Lower lobe of right lung (tissue), 2 donors: ENCODE results near the gene MLLT6. TPM values are rescaled to one million over a fixed set of nuclear protein-coding genes. Genes with fewer than 3 reads are reported as not detected.
A peak's percentile ranks its signal among the peaks of the same experiment; 100 is the strongest.

Experiments
- ATAC-seq, 2 donors: fragments of 200-7000 bp; cut with Tn5 transposase; one replicate each; pipeline ENCODE4 v1.9.1; 2020 to 2022; ENCODE audit warnings: mild to moderate bottlenecking in 2 of 2, moderate library complexity in 2 of 2
- DNase-seq: peaks from one replicate; pipeline ENCODE4 v3.0.0-alpha.2; 2020
- H3K27ac ChIP-seq: fragments of 200-600 bp; one replicate; pipeline ENCODE4 v1.8.0; 2022
- H3K27me3 ChIP-seq: fragments of 200-600 bp; one replicate; pipeline ENCODE4 v1.8.0; 2022; ENCODE audit warnings: low read depth
- H3K36me3 ChIP-seq: fragments of 200-600 bp; one replicate; pipeline ENCODE4 v1.8.0; 2022; ENCODE audit warnings: mild to moderate bottlenecking
- H3K4me1 ChIP-seq: fragments of 200-600 bp; one replicate; pipeline ENCODE4 v1.8.0; 2022
- H3K4me3 ChIP-seq: fragments of 200-600 bp; one replicate; pipeline ENCODE4 v1.8.0; 2022; ENCODE audit warnings: mild to moderate bottlenecking
- H3K9me3 ChIP-seq: fragments of 200-600 bp; one replicate; pipeline ENCODE4 v1.8.0; 2022
- CTCF ChIP-seq: fragments of 200-600 bp; IDR thresholded peaks from one replicate; pipeline ENCODE4 v1.8.0; 2022; ENCODE audit warnings: antibody characterized with exemption, mild to moderate bottlenecking
- intact Hi-C: fragments of 100-400 bp; cut with DNase I; formaldehyde crosslinking; loops from one replicate; pipeline ENCODE4 v1.11.0; 2022
- total RNA-seq: library from RNA; stranded (reverse); fragmentation: NEBNext Ultra II Directional; extraction: Animal tissue kit (Norgen Biotek cat#: 25700); gene quantifications from one replicate; pipeline ENCODE4 v1.2.1, GENCODE V29; 2021
- donor health status: DM: no; HTN: yes; CAD: no; lungs with severe emphysema.

The MLLT6 gene
- total RNA-seq, 1 donor from 2014 or later: 135 TPM

GRCh38 chr17:38748149-38748891, 43.2 kb downstream of the MLLT6 start, which contains the start of gene PCGF2:
Gene PCGF2, minus strand, starts transcription at chr17:38748336. Its CDS starts 7,934 bp downstream, at chr17:38740402.
- intact Hi-C loops: no loop called here

GRCh38 chr17:38748892-38749222, 43.8 kb downstream of the MLLT6 start:
- intact Hi-C loops: no loop called here
- no peak for DNase-seq
- Histone ChIP-seq H3K27me3 (peaks cover 7% of the 10 kb centered on the region), H3K27ac (peak overlapping the region; percentile 89), H3K4me3 (peak overlapping the region; percentile 95), H3K4me1 (peaks cover 68% of the 10 kb centered on the region), H3K36me3 (peaks cover 2% of the 10 kb centered on the region), H3K9me3 (no peaks in the 10 kb centered on the region)
- no peak for ATAC-seq
- no peak for TF ChIP-seq CTCF

More at GRCh38 chr17:38748149-38748891, 43.2 kb downstream of the MLLT6 start, which contains the start of gene PCGF2:
- no peaks in the 10 kb centered on the region for H3K36me3 ChIP-seq
- H3K27me3 ChIP-seq: peaks cover 7% of the 10 kb centered on the region
- no peaks in the 10 kb centered on the region for H3K9me3 ChIP-seq
- peaks cover 67% of the 10 kb centered on the region for H3K4me1 ChIP-seq
- peak; percentile 16 to 47 for ATAC-seq
- TF ChIP-seq CTCF: no peak
- peak; percentile 95 for DNase-seq
- peak within 1 kb of the TSS; percentile 89 for H3K27ac ChIP-seq
- H3K4me3 ChIP-seq: peak within 1 kb of the TSS; percentile 95

- Histone ChIP-seq H3K27me3 (peaks cover 7% of the 10 kb centered on the region), H3K4me1 (peaks cover 68% of the 10 kb centered on the region)
- intact Hi-C loops: no loop called here
Observed at GRCh38 chr17:38749223-38750043, 44.4 kb downstream of the MLLT6 start.

GRCh38 chr17:38750044-38750311, 44.9 kb downstream of the MLLT6 start:
- Histone ChIP-seq H3K27me3 (peaks cover 7% of the 10 kb centered on the region), H3K36me3 (peaks cover 13% of the 10 kb centered on the region), H3K4me3 (peak overlapping the region; percentile 95), H3K4me1 (peaks cover 72% of the 10 kb centered on the region), H3K27ac (peak overlapping the region; percentile 89), H3K9me3 (no peaks in the 10 kb centered on the region)
- intact Hi-C loops: no loop called here
- DNase-seq (no peak), ATAC-seq (no peak)
- no peak for TF ChIP-seq CTCF

More at GRCh38 chr17:38749223-38750043, 44.4 kb downstream of the MLLT6 start:
- DNase-seq: peak; percentile 92
- peak overlapping the region; percentile 95 for H3K4me3 ChIP-seq
- H3K27ac ChIP-seq: peak overlapping the region; percentile 89
- H3K9me3 ChIP-seq: no peaks in the 10 kb centered on the region
- peak; percentile 16 for TF ChIP-seq CTCF
- peak; percentile 40 to 48 for ATAC-seq
- H3K36me3 ChIP-seq: peaks cover 7% of the 10 kb centered on the region

GRCh38 chr17:38750312-38751121, 45.4 kb downstream of the MLLT6 start:
- Histone ChIP-seq H3K9me3 (no peaks in the 10 kb centered on the region), H3K36me3 (peaks cover 17% of the 10 kb centered on the region), H3K4me3 (peak overlapping the region; percentile 95), H3K4me1 (peaks cover 70% of the 10 kb centered on the region), H3K27me3 (peaks cover 7% of the 10 kb centered on the region), H3K27ac (peak overlapping the region; percentile 89)
- TF ChIP-seq CTCF: no peak
- intact Hi-C loops: no loop called here
- DNase-seq (no peak), ATAC-seq (no peak)
